HL-60/S4 (cell line): Measurements from ENCODE around the gene HOXA13.

ENCODE experiments used
- in situ Hi-C: fragments of 300-500 bp; cut with MboI; formaldehyde crosslinking; loops from 2 replicates; pipeline ENCODE4 v1.14.3; 2022; ENCODE audit warnings: low sequenced_read_pairs

Gene HOXA13

GRCh38 chr7:27199849-27200760 is at the start of gene HOXA13:
HOXA13 (minus strand) TSS chr7:27200091; CDS start chr7:27200077, 14 bp downstream.
- in situ Hi-C loops = loop anchor here (10.0 to 25.0 kb wide), 4 partner anchors 375 to 887 kb away; no protein-coding TSS in a partner anchor

- in situ Hi-C loops = no loop called here
These were observed 49.2 kb upstream of the HOXA13 start for GRCh38 chr7:27248911-27249723.

GRCh38 chr7:27248427-27248806 is 48.5 kb upstream of the HOXA13 start:
- in situ Hi-C loops = no loop called here

GRCh38 chr7:27247452-27248426 is 47.8 kb upstream of the HOXA13 start:
- in situ Hi-C loops = no loop called here

GRCh38 chr7:27247000-27247399 is 47.1 kb upstream of the HOXA13 start:
- in situ Hi-C loops = no loop called here

- in situ Hi-C loops = no loop called here
These were observed 46.2 kb upstream of the HOXA13 start for GRCh38 chr7:27245798-27246691.

- in situ Hi-C loops = no loop called here
These were observed 45.4 kb upstream of the HOXA13 start for GRCh38 chr7:27245124-27245797.

- in situ Hi-C loops = no loop called here
These were observed 44.7 kb upstream of the HOXA13 start for GRCh38 chr7:27244488-27245123.

- in situ Hi-C loops = no loop called here
These were observed 43.7 kb upstream of the HOXA13 start for GRCh38 chr7:27243340-27244163.

GRCh38 chr7:27242555-27243339 is 42.9 kb upstream of the HOXA13 start, which contains the start of gene EVX1:
EVX1 (plus strand) TSS chr7:27242802; CDS start chr7:27243031, 229 bp downstream.
- in situ Hi-C loops = no loop called here

GRCh38 chr7:27242154-27242553 is 42.3 kb upstream of the HOXA13 start:
- in situ Hi-C loops = no loop called here

GRCh38 chr7:27241189-27242056 is 41.5 kb upstream of the HOXA13 start:
- in situ Hi-C loops = no loop called here

- in situ Hi-C loops = no loop called here
These were observed 40.3 kb upstream of the HOXA13 start for GRCh38 chr7:27240015-27240731.

- in situ Hi-C loops = no loop called here
These were observed 39.6 kb upstream of the HOXA13 start for GRCh38 chr7:27239387-27240014.

GRCh38 chr7:27238979-27239386 is 39.1 kb upstream of the HOXA13 start:
- in situ Hi-C loops = no loop called here
